Ishikawa (cell line): ENCODE results near the gene RPL7A.

Source experiments
- CEBPB ChIP-seq: IDR thresholded peaks from 2 replicates; pipeline ENCODE4 v1.6.1; 2012
- CREB1 ChIP-seq: IDR thresholded peaks from 2 replicates; pipeline ENCODE4 v1.6.1; 2012; ENCODE audit warnings: low read depth
- EGR1 ChIP-seq: IDR thresholded peaks from 2 replicates; pipeline ENCODE4 v1.6.1; 2012
- EP300 ChIP-seq: IDR thresholded peaks from 2 replicates; pipeline ENCODE4 v1.6.1; 2012; ENCODE audit warnings: borderline replicate concordance
- FOXM1 ChIP-seq: IDR thresholded peaks from 2 replicates; pipeline ENCODE4 v1.6.1; 2012; ENCODE audit warnings: low read depth, borderline replicate concordance
- MAX ChIP-seq: IDR thresholded peaks from 2 replicates; pipeline ENCODE4 v1.6.1; 2012
- NFIC ChIP-seq: IDR thresholded peaks from 2 replicates; pipeline ENCODE4 v1.6.1; 2012
- RAD21 ChIP-seq: IDR thresholded peaks from 2 replicates; pipeline ENCODE4 v1.6.1; 2012; ENCODE audit warnings: low read depth
- TAF1 ChIP-seq: IDR thresholded peaks from 2 replicates; pipeline ENCODE4 v1.6.1; 2012; ENCODE audit warnings: low read depth, mild to moderate bottlenecking
- TCF12 ChIP-seq: IDR thresholded peaks from 2 replicates; pipeline ENCODE4 v1.6.1; 2012; ENCODE audit warnings: low read depth
- TEAD4 ChIP-seq: IDR thresholded peaks from 2 replicates; pipeline ENCODE4 v1.6.1; 2012
- USF1 ChIP-seq: IDR thresholded peaks from 2 replicates; pipeline ENCODE4 v1.6.1; 2012
- YY1 ChIP-seq: IDR thresholded peaks from 2 replicates; pipeline ENCODE4 v1.6.1; 2012; ENCODE audit warnings: low read depth
- ZBTB7A ChIP-seq: IDR thresholded peaks from 2 replicates; pipeline ENCODE4 v1.6.1; 2012; ENCODE audit warnings: low read depth
- TF ChIP-seq, protein P1 (sequence below): IDR thresholded peaks from 2 replicates; pipeline ENCODE4 v1.6.1; 2012; ENCODE audit warnings: low read depth, mild to moderate bottlenecking

RPL7A gene

DNA sequence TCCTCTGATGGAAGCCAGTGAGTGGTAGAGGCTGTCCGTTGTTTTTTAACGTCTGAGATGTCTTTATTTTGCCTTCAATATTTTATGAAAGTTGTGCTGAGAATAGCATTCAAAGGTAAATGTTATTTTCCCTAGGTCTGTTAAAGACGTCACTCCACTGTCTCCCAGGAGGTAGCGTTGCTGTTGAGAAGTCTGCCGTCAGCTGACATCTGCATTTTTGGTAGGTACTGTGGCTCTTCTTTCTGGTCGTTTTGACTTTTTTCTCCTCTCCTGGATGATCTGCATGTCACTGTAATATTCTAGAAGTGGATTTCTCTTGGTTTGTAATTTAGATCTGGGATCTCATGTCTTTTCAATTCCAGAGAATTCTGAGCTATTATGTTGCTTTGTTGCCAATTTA, 38.4 kb upstream of the RPL7A start:
- TF ChIP-seq, protein P1, sequence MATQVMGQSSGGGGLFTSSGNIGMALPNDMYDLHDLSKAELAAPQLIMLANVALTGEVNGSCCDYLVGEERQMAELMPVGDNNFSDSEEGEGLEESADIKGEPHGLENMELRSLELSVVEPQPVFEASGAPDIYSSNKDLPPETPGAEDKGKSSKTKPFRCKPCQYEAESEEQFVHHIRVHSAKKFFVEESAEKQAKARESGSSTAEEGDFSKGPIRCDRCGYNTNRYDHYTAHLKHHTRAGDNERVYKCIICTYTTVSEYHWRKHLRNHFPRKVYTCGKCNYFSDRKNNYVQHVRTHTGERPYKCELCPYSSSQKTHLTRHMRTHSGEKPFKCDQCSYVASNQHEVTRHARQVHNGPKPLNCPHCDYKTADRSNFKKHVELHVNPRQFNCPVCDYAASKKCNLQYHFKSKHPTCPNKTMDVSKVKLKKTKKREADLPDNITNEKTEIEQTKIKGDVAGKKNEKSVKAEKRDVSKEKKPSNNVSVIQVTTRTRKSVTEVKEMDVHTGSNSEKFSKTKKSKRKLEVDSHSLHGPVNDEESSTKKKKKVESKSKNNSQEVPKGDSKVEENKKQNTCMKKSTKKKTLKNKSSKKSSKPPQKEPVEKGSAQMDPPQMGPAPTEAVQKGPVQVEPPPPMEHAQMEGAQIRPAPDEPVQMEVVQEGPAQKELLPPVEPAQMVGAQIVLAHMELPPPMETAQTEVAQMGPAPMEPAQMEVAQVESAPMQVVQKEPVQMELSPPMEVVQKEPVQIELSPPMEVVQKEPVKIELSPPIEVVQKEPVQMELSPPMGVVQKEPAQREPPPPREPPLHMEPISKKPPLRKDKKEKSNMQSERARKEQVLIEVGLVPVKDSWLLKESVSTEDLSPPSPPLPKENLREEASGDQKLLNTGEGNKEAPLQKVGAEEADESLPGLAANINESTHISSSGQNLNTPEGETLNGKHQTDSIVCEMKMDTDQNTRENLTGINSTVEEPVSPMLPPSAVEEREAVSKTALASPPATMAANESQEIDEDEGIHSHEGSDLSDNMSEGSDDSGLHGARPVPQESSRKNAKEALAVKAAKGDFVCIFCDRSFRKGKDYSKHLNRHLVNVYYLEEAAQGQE: no peak
- no peak for TF ChIP-seq EP300
- no peak for TF ChIP-seq CREB1
- no peak for TF ChIP-seq TEAD4

- no peak for TF ChIP-seq TAF1
- no peak for TF ChIP-seq TEAD4
- no peak for TF ChIP-seq CREB1
- no peak for TF ChIP-seq EP300
- TF ChIP-seq TCF12: no peak
- TF ChIP-seq YY1: no peak
- TF ChIP-seq, protein P1: no peak
- TF ChIP-seq EGR1: no peak
- no peak for TF ChIP-seq ZBTB7A
Measured at GRCh38 chr9:133315997-133316396, 32.0 kb upstream of the RPL7A start.

- TF ChIP-seq CEBPB: no peak
- TF ChIP-seq TCF12: no peak
- TF ChIP-seq, protein P1: no peak
- no peak for TF ChIP-seq EP300
- TF ChIP-seq ZBTB7A: no peak
- TF ChIP-seq CREB1: no peak
- TF ChIP-seq TEAD4: no peak
- TF ChIP-seq NFIC: no peak
Measured at GRCh38 chr9:133320421-133320881, 27.6 kb upstream of the RPL7A start.

DNA sequence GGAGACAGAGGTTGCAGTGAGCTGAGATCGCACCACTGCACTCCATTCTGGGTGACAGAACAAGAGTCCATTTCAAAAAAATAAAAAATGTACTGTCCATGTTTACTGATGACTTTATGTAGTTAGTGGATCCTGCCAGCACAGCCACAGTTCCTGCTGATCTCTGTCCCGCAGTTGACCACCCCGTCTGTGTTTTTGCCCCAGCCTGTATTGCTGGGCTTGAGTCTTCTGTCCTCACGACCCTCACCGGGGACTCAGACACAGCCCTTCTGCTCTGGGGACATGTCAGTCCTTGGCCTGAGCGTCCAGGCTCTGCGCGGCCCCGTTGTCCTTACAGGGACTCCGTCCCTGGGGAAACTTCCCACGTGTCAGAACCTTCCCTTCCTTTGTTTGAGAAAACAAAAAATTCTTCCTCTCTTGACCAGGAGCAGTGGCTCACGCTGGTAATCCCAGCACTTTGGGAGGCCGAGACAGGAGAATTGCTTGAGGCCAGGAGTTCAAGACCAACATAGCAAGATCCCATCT, 26.5 kb upstream of the RPL7A start:
- TF ChIP-seq CEBPB (no peak), NFIC (no peak), USF1 (no peak), TAF1 (no peak), RAD21 (no peak), MAX (no peak), EP300 (no peak), ZBTB7A (no peak), TEAD4 (no peak), FOXM1 (no peak), YY1 (no peak), EGR1 (no peak), CREB1 (no peak), TCF12 (no peak)
- TF ChIP-seq, protein P1: no peak
